Fibroblast of the aortic adventitia (primary cell): ENCODE data around the gene CGB3. TPM values are rescaled to one million over a fixed set of nuclear protein-coding genes. Genes with fewer than 3 reads are reported as not detected.
"Not testable (repeated sequence)": the region's sequence is repeated elsewhere in the genome, so short reads cannot be mapped to it uniquely, and the experiment has no call there.

Experiments
- DNase-seq: peaks from one replicate; pipeline ENCODE4 v3.0.0-alpha.2; 2010; ENCODE audit warnings: low read depth
- H3K4me3 ChIP-seq: 2 replicates; pipeline ENCODE4 v1.5.1; 2011; ENCODE audit warnings: low read depth, mild to moderate bottlenecking, control low read depth, low read length, moderate library complexity
- CTCF ChIP-seq: IDR thresholded peaks from 2 replicates; pipeline ENCODE4 v1.5.1; 2011; ENCODE audit warnings: mild to moderate bottlenecking, low read length, control low read depth, inconsistent platforms; ENCODE audit not compliant: insufficient read depth
- total RNA-seq: library from RNA; depleted of rRNA; stranded (reverse); fragments of >200 nt; gene quantifications from 2 replicates; pipeline ENCODE4 v1.2.3, GENCODE V29; 2012; ENCODE audit warnings: low replicate concordance

The CGB3 gene
- not detected in 2 replicates for total RNA-seq

GRCh38 chr19:49024233-49024632, at the start of gene CGB3:
TSS of gene CGB3 (minus strand) at chr19:49024333. CDS start at chr19:49023971, 362 bp downstream.
- not testable (repeated sequence) for H3K4me3 ChIP-seq, DNase-seq

- TF ChIP-seq CTCF = no peak
- H3K4me3 ChIP-seq = no peak overlapping the region
- no peak for DNase-seq
Observed at GRCh38 chr19:49071860-49072547, 47.9 kb upstream of the CGB3 start.

- no peak overlapping the region for H3K4me3 ChIP-seq
- DNase-seq = no peak
- TF ChIP-seq CTCF = no peak
Observed at GRCh38 chr19:49070416-49070815, 46.3 kb upstream of the CGB3 start.

GRCh38 chr19:49069026-49069425, 44.9 kb upstream of the CGB3 start:
- no peak overlapping the region for H3K4me3 ChIP-seq
- TF ChIP-seq CTCF = no peak
- no peak for DNase-seq

GRCh38 chr19:49067554-49067953, 43.4 kb upstream of the CGB3 start:
- no peak overlapping the region for H3K4me3 ChIP-seq
- DNase-seq = no peak
- TF ChIP-seq CTCF = no peak

- H3K4me3 ChIP-seq = no peak overlapping the region
- TF ChIP-seq CTCF = no peak
- DNase-seq = no peak
Observed at GRCh38 chr19:49065905-49066512, 41.9 kb upstream of the CGB3 start.

GRCh38 chr19:49064768-49065611, 40.9 kb upstream of the CGB3 start, which contains the start of gene NTF4:
TSS of gene NTF4 (minus strand) at chr19:49064818. CDS start at chr19:49061997, 2,821 bp downstream.
- no peak for DNase-seq
- peak within 1 kb of the TSS; percentile 48 for H3K4me3 ChIP-seq
- no peak for TF ChIP-seq CTCF
